HG02973 (cell line): ENCODE data around the gene SNX27.
"Not testable (repeated sequence)": the region's sequence is repeated elsewhere in the genome, so short reads cannot be mapped to it uniquely, and the experiment has no call there.

Experiments used
- ATAC-seq: cut with Tn5 transposase; IDR thresholded peaks from one replicate; pipeline ENCODE4 v1.9.1; 2021; ENCODE audit warnings: moderate library complexity; ENCODE audit not compliant: unreplicated experiment

The SNX27 gene

DNA sequence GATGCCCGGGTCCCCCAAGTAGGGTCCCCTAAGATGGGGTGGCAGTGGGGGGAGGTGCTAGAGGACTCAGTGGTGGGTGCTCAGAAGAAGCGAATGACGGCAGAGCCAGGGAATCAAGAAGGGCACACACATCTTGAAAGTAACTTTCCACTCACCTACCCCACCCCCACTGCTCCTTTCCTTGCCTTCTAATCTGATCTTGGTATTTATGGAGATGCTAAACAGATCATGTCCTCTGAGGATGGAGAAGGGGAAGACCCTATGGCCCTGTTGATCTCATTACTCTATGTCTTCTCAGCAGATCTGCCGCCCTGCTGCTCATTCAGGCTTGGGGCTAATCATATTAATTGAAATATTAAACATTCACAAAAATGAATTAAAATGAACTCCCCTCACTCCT, 106.8 kb downstream of the SNX27 start:
- ATAC-seq = no peak

DNA sequence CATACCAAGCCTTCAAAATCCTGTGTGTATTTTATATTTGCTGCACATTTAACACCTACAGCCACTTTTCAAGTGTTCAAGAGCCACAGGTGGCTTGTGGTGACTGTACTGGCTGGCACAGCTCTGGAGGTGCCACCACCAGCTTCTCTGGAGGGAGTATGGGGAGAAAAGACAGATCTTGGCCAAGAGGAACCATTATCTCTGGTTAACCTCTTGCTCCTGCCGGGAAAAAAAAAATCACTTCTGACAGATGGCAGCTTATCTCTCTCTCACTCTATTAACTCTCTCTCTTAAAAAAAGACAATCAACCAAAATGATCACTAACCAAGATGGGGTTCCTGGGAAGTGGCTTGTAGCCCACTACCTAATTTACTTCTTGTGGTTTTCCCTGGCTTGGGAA, 108.3 kb downstream of the SNX27 start:
- no peak for ATAC-seq

DNA sequence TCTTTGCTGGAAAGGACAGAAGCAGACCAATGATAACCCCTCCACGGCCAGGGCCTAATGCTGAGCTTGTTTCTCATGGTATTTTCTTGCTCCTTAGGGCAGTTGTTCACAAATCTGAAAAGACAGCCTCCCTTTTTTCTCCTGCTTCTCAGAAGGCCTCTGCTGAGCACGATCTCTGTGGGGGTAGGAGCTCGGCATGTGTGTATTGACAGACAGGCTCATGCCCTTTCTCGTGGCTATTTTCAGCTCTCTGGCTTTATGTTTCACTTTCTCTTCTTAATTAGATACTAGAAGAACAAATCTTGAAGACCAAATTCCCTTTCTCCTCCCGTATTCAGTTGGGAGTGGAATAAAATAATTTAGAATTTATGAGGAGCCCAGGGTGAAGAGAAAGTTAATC, 108.7 kb downstream of the SNX27 start:
- ATAC-seq = no peak

DNA sequence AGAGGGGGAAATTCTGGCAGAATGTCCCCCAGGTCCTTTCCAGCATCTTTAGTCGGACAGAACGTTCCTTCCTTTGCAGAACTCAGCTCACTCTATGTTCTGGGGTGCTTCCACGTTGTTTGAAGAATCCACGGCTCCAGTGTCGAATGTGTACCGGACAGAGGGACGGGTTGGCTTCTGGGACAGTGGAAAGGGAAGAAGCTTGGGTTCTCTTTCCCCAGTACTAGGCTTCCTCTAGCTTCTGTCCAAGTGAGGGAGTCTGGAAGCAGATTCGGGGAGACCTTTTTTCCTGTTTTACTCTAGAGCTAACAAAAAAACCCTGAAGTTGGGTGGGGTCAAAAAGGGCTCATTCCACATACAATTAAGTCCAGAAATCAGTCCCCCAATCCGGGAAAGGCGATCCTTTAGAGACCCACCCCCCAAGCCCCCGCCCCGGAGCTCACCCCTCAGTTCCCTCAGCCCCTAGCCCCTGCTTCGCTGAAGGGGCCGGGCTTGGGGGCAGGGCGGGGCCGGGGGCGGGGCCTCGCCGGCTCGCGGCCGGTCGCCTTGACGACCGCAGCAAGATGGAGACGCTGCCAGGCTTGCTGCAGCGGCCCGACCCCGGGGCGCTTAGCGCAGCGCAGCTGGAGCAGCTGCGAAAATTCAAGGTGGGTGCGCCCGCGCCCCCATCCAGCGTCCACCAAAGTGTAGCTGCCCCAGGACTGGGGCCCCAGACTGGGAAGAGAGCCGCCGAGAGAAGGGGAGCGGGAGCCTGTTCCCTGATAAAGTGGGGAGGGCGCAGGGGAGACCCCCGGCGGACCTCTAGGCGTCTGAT, 109.3 kb downstream of the SNX27 start, which contains the start of gene RIIAD1:
RIIAD1 (plus strand) TSS at position 549 of the 814 bp plus-strand sequence; CDS start at position 564, 15 bp downstream.
- no peak for ATAC-seq

DNA sequence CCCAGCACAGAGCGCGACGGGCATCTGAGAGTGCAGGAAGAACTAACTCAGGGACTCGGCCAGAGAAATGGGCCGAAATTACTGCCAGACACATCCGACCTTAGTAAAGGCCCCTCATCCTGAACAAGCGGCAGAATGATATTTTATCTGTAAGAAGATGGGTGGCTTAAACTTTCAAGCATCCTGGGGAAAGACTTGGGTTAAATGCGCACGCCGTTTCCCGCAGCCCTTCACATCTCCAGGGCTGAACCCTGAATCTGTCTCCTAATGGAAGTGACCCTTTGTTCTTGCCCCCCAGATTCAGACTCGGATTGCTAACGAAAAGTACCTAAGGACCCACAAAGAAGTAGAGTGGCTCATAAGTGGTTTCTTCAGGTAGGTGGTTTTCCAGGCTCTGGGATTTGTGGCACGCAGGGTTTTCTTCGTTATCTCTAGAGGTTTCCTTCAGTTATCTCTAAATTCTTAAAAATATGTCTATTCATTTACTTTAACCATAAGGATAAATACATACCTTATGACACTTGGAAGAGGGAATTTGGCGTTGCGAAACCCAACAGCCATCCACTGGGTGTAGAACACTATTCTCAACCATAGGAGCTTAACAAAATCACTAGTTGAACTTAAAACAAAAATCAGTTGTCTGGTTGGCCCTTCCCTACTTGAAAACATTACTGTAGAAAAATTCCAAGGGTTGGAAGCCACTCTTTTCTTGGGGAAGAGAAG, 110.1 kb downstream of the SNX27 start:
- no peak for ATAC-seq

DNA sequence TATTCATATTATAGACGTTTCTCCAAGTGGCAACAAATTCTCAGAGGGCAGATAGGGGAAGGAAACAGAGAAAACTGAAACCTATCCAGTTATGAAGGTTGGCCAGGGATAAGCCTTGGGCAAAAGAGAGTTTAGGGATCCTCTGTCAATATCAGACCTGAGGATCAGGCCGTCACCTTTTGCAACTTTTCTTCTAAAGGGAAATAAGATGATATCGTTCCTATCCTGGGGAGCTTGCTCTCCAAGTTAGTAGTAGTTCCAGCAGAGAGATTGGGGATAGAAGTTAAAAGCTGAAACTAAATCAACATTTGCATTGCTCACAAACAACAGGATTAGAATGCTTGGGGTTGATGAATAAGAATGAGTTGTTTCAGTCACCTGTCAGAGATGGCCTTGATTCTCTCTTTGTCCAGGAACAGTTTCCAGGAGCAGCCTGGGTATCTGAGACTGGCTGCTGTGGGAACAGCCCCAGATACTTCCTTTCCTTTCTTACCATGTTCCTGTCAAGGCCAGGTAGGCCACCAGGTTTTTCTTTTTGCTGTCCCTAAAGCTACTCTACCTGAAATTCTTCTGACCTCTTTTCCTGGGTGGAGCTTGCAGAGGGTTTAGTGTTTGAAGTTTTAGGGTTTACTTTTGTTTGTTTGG, 112.0 kb downstream of the SNX27 start:
- no peak for ATAC-seq

DNA sequence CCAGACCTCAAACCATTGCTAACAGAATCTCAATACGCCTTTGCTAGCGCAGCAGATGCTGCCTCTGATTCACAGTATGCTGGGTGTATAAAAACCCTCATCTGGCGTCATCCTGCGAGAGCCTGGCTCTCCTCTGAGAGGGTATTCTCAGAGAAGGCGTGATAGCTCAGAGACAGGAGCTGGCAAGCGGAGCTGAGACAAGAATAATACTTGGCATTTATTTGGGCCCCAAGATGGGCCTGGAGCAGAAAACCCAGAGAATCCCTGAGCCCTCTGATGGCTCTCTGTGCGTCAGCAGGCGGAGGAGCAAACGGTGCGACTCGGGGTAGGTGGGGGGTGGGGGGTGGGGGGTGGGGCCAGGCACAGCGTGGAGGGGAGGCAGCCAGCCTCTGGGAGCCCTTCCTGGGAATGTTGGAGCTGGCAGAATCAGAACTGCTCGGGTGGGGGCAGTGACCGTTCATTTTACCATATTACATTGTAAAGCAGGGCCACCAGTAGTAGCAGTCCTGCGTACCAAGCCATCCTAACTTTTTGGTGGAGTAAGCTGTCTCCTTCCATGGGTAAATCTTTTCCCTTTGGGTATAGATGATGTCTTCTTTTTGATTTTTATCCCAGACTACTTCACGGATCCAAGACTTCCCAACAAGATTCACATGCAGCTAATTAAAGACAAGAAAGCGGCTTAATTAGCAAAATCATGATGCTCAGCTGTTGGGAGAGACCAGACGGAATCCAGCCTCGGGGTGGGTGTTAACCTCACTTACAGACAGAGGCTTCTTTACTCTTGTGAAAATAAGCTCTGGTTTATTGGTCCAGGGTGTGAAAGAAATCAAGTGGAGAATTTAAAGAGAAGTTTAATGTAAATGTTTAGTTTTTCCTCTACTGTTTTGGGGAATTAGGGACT, 116.6 kb downstream of the SNX27 start:
- no peak for ATAC-seq

DNA sequence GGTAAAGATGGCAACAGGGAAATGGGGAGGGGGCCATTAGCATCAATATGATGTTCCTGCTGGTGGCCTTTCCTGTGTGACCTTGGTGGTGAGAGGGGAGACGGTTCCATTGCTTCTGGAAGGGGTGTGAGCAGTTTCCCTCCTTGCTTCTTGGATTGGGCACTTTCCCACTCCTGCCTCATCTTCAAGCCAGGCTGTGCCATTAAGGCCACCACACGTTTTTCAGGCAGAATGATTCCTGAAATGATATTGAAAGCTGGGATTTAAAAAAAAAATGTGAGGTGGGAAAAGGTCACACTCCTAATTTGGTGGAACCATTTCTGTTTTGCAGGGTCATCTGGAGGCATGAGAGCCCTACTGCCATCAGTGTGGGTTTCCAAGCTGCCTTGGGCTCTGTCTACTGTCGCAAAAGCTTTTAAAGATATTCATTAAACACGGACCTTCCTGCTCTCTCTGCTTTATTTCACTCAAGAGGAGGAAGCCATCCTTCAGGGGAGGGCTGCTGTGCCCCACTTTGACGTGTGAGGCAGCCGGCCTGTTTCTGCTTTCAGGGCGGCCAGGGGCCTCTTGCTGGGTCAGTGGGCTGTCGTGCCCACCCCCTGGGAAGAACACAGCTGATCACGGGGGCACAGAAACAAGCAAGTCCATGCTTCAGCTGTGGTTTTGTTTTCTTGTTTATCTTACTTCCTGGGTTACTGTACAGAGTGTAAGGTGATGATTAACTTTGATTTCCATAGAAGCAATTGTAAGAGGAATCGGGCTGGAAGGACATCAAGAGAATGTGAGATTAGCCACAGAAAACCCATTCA, 117.5 kb downstream of the SNX27 start:
- no peak for ATAC-seq

DNA sequence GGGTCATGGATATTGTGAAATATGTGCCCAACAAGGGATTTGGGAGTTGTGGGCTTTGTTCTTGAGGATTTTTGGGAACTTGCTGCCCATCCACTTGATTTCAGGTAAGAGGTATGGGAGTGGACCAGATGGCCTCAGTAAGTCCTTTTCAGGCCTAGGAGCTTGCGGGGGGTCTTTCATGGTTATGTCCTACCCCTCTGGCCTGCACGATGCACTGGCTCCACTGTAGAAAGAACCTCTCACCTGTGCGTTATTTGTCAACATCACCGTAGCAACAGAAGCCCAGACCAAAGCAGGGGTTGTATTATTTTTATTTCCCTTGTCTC, 118.1 kb downstream of the SNX27 start:
- ATAC-seq = no peak

DNA sequence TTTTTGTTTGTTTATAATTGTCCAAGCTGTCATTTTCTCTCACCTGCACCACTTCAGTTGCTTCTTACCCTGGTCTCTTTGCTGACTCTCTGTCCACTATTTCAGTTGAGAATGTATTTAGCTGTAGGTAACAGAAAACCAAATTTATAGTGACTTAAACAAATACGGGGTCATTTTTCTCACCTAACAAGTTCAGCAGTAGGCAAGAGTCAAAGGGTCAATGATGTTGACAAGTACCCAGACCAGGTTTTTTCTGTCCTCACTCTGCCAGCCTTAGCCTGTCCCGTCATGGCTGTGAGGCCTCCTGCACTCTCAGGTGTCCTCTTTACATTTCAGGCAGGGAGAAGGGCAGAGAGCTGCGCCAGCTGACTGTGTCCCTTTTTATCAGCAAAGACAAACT, 121.3 kb downstream of the SNX27 start:
- ATAC-seq = no peak

DNA sequence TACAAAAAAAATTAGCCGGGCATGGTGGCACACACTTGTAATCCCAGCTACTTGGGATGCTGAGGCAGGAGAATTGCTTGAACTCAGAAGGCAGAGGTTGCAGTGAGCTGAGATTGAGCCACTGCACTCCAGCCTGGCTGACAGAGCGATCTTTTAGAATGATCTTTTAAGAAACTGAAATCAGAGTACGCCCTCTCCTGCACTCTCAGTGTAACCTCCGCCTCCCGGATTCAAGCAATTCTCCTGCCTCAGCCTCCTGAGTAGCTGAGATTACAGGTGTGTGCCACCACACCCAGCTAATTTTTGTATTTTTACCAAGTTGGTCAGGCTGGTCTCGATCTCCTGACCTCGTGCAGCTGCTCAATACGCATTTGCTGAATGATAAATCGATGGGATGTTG, 122.1 kb downstream of the SNX27 start:
- not testable (repeated sequence) for ATAC-seq

DNA sequence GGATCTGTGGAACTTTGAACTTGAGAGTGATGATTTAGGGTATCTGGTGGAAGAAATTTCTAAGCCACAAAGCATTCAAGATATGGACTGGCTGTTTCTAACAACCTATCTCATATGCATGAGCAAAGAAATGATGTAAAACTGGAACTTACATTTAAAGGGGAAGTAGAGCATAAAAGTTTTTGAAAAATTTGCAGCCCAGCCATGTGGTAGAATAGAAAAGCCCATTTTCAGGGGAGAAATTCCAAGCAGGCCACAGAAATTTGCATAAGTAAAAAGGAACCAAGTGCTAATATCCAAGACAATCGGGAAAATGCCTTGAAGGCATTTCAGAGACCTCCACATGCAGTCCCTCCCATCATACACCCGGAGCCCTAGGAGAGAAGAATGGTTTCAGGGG, 125.2 kb downstream of the SNX27 start:
- no peak for ATAC-seq

DNA sequence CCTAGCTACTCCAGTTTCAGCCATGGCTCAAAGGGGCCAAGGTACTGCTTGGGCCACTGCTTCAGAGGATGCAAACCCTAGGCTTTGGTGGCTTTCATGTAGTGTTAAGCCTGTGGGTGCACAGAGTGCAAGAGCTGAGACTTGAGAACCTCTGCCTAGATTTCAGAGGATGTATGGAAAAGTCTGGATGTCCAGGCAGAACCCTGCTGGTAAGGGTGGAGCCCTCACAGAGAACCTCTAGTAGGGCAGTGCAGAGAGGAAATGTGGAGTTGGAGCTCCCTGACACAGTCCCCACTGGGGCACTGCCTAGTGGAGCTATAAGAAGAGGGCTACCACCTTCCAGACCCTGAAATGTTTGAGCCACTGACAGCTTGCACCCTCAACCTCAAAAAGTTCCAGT, 125.6 kb downstream of the SNX27 start:
- no peak for ATAC-seq

DNA sequence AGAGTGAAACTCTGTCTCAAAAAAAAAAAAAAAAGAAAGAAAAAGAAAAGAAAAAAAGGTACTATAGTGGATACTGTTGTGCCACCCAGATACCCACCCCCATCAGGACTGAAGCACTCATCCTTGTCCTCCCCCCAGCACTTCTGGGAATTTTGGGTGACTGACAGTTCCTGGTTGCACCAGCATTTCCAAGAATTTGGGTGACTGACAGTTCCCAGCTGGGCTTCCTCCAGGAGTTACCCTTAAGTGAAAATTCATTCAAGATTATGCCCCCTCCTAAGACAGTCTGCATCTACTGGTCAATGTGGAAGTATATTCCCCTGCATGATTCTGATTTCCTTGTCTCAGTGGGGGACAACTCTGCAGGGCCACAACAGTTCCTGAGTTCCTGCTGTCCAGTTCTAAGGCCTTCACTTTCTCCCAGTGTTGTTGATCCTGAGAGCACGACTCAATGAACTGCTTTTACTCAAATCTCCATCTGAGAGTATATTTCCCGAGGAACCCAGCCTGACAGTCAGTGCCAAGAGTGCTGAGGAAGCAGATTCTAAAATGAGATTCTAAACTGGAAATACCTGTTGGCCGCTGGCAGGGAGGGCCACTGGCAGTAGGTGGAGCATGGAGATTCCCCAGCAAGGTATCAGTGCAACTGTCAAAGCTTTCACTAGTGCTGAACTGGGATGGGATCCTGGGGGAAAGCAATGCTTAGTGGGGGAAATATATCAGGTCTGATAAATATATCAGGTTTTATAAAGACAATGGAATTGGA, 127.9 kb downstream of the SNX27 start:
- no peak for ATAC-seq

DNA sequence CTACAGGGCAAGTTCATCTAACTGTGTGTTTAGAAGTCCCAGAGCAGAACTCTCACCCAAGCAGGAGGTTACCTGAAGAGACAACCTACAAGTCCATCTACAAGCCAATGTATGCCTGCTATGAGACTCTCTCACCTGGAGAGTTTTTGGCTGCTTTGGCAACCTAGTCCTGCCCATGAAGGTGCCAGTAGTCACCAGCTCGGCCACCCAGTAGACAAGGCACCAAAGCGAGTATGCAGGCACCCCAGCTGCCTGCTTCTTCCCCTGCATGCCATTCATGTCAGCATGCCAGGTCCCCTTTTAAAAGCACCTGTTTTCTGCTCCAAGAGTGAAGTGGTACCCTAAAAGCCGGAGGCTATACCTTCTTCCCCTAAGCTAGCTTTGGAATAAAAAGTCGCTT, 129.7 kb downstream of the SNX27 start:
- ATAC-seq = no peak
